Keratinocyte (primary cell): Measurements from ENCODE around the gene GOLT1A. TPM values are rescaled to one million over a fixed set of nuclear protein-coding genes. Genes with fewer than 3 reads are reported as not detected.

ENCODE experiments used
- DNase-seq: peaks from one replicate; pipeline ENCODE4 v3.0.0-alpha.2; 2011; ENCODE audit warnings: low read depth, missing footprints, low spot score
- FAIRE-seq: peaks from 2 replicates; lab custom pipeline; 2011; peaks lifted over from hg19 to GRCh38; lab: Jason Lieb, UNC
- H2AFZ ChIP-seq: 2 replicates; pipeline ENCODE4 v1.6.0; 2012; ENCODE audit warnings: low read length, control low read depth, inconsistent platforms; ENCODE audit not compliant: control insufficient read depth
- H3K27ac ChIP-seq: 2 replicates; pipeline ENCODE4 v1.5.1; 2011; ENCODE audit warnings: low read length; ENCODE audit not compliant: control insufficient read depth, insufficient read depth
- H3K27me3 ChIP-seq: 3 replicates; pipeline ENCODE4 v1.6.0; 2011; ENCODE audit warnings: low read length; ENCODE audit not compliant: control insufficient read depth, insufficient read depth; ENCODE audit errors: extremely low read depth
- H3K36me3 ChIP-seq, 2 experiments: 2 replicates in 1 of 2; 3 replicates in 1 of 2; pipeline ENCODE4 v1.5.1; 2011; ENCODE audit warnings: low read length in 2 of 2, mild to moderate bottlenecking in 1 of 2; ENCODE audit not compliant: control insufficient read depth in 2 of 2, insufficient read depth in 2 of 2; ENCODE audit errors: extremely low read depth in 1 of 2
- H3K4me1 ChIP-seq: 3 replicates; pipeline ENCODE4 v1.5.1; 2011; ENCODE audit warnings: low read length; ENCODE audit not compliant: control insufficient read depth, insufficient read depth; ENCODE audit errors: extremely low read depth
- H3K4me2 ChIP-seq: 3 replicates; pipeline ENCODE4 v1.6.0; 2011; ENCODE audit warnings: low read depth, low read length; ENCODE audit not compliant: control insufficient read depth, insufficient read depth; ENCODE audit errors: extremely low read depth
- H3K4me3 ChIP-seq, 3 experiments: fragments of 200-600 bp in 1 of 3; sonication (generic) in 1 of 3; 2 replicates in 2 of 3; 3 replicates in 1 of 3; pipeline ENCODE4 v1.5.1; 2011 to 2016; ENCODE audit warnings: low read length in 3 of 3, mild to moderate bottlenecking in 3 of 3, control low read depth in 2 of 3, inconsistent platforms in 1 of 3, low read depth in 1 of 3, mixed read lengths in 1 of 3, mixed run types in 1 of 3, moderate library complexity in 1 of 3; ENCODE audit not compliant: control insufficient read depth in 2 of 3, insufficient read depth in 2 of 3; ENCODE audit errors: extremely low read depth in 1 of 3
- H3K79me2 ChIP-seq: 2 replicates; pipeline ENCODE4 v1.6.0; 2012; ENCODE audit warnings: low read length; ENCODE audit not compliant: control insufficient read depth, insufficient read depth
- H3K9ac ChIP-seq: 3 replicates; pipeline ENCODE4 v1.6.0; 2011; ENCODE audit warnings: low read length; ENCODE audit not compliant: control insufficient read depth, insufficient read depth; ENCODE audit errors: extremely low read depth
- H3K9me1 ChIP-seq: 3 replicates; pipeline ENCODE4 v1.6.0; 2011; ENCODE audit warnings: low read length; ENCODE audit not compliant: control insufficient read depth, insufficient read depth; ENCODE audit errors: extremely low read depth
- H3K9me3 ChIP-seq: 2 replicates; pipeline ENCODE4 v1.5.1; 2012; ENCODE audit warnings: low read depth, low read length; ENCODE audit not compliant: control insufficient read depth
- H4K20me1 ChIP-seq: 3 replicates; pipeline ENCODE4 v1.6.0; 2011; ENCODE audit warnings: low read length; ENCODE audit not compliant: control insufficient read depth, insufficient read depth; ENCODE audit errors: extremely low read depth
- CTCF ChIP-seq, 3 experiments: IDR thresholded peaks in 1 of 3; conservative IDR thresholded peaks in 1 of 3; optimal IDR thresholded peaks in 1 of 3; 2 replicates in 2 of 3; 3 replicates in 1 of 3; pipeline versions ENCODE3 to v1.5.1; 2011; ENCODE audit warnings: low read length in 3 of 3, mild to moderate bottlenecking in 3 of 3, moderate library complexity in 2 of 3, control low read depth in 1 of 3, inconsistent platforms in 1 of 3; ENCODE audit not compliant: insufficient read depth in 2 of 3; ENCODE audit errors: extremely low read depth in 1 of 3
- EZH2 ChIP-seq: IDR thresholded peaks from one replicate; pipeline ENCODE4 v1.6.1; 2012; ENCODE audit warnings: inconsistent platforms, mild to moderate bottlenecking, low read length, moderate library complexity
- dilution Hi-C: fragments of 300-500 bp; cut with MboI; formaldehyde crosslinking; loops from one replicate; pipeline ENCODE4 v1.7.0; 2020; ENCODE audit warnings: low sequenced_read_pairs; ENCODE audit not compliant: extremely low pct_ligation_motif_present
- polyA plus RNA-seq, 5 experiments: library from polyadenylated mRNA; depleted of rRNA in 3 of 5; stranded (reverse) in 3 of 5; stranded (forward) in 1 of 5; unstranded in 1 of 5; fragments of >200 nt; gene quantifications; 1 replicate in 1 of 5; 2 replicates in 3 of 5; 3 replicates in 1 of 5; pipeline versions ENCODE4 v1.2.1 to v1.2.3, GENCODE V29; 2011 to 2012; ENCODE audit warnings: missing spikeins in 2 of 5, low read depth in 1 of 5, low replicate concordance in 1 of 5

The GOLT1A gene
- polyA plus RNA-seq, 1 donor (not counting 4 experiments of a cell fraction or from before 2014, with no cell fraction given): 0.46 TPM

GRCh38 chr1:204174958-204175357, 38.8 kb downstream of the GOLT1A start:
- Histone ChIP-seq H3K9me1 (no peaks in the 10 kb centered on the region), H3K27me3 (no peaks in the 10 kb centered on the region), H3K9ac (no peak overlapping the region), H3K27ac (no peak overlapping the region), H3K36me3 (no peaks in the 10 kb centered on the region), H3K4me1 (peaks cover 19% of the 10 kb centered on the region), H3K4me2 (no peak overlapping the region), H2AFZ (no peak overlapping the region), H3K9me3 (peaks cover 1% of the 10 kb centered on the region), H4K20me1 (no peaks in the 10 kb centered on the region), H3K4me3 (no peak overlapping the region), H3K79me2 (no peaks in the 10 kb centered on the region)
- dilution Hi-C loops: no loop called here
- TF ChIP-seq CTCF (optimal IDR thresholded peaks at IDR 0.05 in 1 of 3, IDR thresholded peaks at IDR 0.05 in 1 of 3, conservative IDR thresholded peaks at IDR 0.05 in 1 of 3; ENCODE audit: extremely low read depth in 1 of 3, insufficient read depth in 2 of 3, low read length in 3 of 3) (no peak), EZH2 (no peak)
- FAIRE-seq: no peak
- no peak for DNase-seq

DNA sequence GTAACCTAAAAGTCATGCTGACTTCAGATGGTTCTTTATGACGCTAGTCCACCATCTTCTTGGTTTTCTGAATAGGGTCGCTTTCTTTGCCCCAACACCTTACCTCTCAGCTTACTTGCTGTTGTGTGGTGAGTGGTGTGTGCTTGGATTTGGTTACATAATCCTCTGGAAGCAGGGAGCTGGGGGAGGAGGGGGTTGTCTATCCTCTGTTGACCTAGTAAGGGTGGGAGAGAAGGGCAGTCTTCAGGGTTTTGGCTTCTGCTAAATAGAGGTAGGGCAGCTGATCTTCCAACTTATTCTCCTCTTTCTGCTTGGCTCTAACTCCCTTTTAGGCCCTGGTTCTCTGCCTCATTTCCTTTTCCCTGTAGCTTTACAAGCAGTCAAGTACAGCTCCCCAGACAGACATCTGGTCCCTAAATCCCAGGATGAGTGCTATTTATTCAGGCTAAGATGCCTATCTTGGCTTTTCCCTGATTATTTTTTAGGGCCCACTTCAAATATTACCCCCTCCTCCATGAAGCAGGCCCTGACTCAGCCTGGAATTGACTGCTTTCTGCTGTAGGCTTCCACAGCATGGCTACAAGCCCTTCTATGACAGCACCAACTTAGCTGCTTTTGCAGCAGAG, 41.3 kb downstream of the GOLT1A start:
- H3K9ac ChIP-seq: no peak overlapping the region
- peaks cover 19% of the 10 kb centered on the region for H3K4me1 ChIP-seq
- no peak for DNase-seq

More for the DNA sequence above, 41.3 kb downstream of the GOLT1A start:
- H2AFZ ChIP-seq: peak overlapping the region; percentile 25
- H3K36me3 ChIP-seq: no peaks in the 10 kb centered on the region
- H4K20me1 ChIP-seq: no peaks in the 10 kb centered on the region
- TF ChIP-seq EZH2 (no peak), CTCF (optimal IDR thresholded peaks at IDR 0.05 in 1 of 3, IDR thresholded peaks at IDR 0.05 in 1 of 3, conservative IDR thresholded peaks at IDR 0.05 in 1 of 3; ENCODE audit: extremely low read depth in 1 of 3, insufficient read depth in 2 of 3, low read length in 3 of 3) (no peak)
- no peaks in the 10 kb centered on the region for H3K27me3 ChIP-seq
- no peaks in the 10 kb centered on the region for H3K9me1 ChIP-seq
- peak overlapping the region; percentile 10 for H3K27ac ChIP-seq
- dilution Hi-C loops: no loop called here
- no peak overlapping the region for H3K4me2 ChIP-seq
- H3K9me3 ChIP-seq: peaks cover 6% of the 10 kb centered on the region
- no peak overlapping the region for H3K4me3 ChIP-seq
- no peak for FAIRE-seq
- H3K79me2 ChIP-seq: no peaks in the 10 kb centered on the region
